AG10803 (cell line): ENCODE results near the gene HES3.

ENCODE experiments used
- DNase-seq: peaks from one replicate; pipeline ENCODE4 v3.0.0; 2010; ENCODE audit warnings: low read depth
- H3K4me3 ChIP-seq: 2 replicates; pipeline ENCODE4 v1.5.1; 2011; ENCODE audit warnings: mild to moderate bottlenecking, low read length, control low read depth
- TF ChIP-seq, protein P1 (sequence below): conservative IDR thresholded peaks from 2 replicates; pipeline ENCODE4 v1.5.1; 2011; ENCODE audit warnings: mild to moderate bottlenecking, low read length, control low read depth, inconsistent platforms

HES3 gene

DNA sequence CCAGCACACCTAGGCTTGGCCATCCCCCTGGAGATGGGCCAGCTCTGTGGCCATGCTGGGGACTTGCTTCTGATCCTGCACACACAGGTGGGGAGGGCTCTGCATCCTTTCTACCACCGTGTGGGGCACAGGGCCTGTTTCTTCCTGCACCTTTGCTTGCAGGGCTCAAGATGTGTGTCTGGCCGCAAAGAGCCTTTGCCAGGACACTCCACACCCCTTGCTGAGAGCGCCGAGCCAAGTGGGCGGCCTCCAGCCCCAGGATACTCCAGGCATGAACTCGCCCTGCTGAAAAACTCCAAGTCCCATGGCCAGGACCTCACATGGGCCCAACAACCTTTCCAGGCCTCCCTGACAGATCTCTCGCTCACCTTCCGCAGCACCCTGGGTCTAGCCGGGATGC is 28.5 kb downstream of the HES3 start:
- H3K4me3 ChIP-seq = no peak overlapping the region
- TF ChIP-seq, protein P1, sequence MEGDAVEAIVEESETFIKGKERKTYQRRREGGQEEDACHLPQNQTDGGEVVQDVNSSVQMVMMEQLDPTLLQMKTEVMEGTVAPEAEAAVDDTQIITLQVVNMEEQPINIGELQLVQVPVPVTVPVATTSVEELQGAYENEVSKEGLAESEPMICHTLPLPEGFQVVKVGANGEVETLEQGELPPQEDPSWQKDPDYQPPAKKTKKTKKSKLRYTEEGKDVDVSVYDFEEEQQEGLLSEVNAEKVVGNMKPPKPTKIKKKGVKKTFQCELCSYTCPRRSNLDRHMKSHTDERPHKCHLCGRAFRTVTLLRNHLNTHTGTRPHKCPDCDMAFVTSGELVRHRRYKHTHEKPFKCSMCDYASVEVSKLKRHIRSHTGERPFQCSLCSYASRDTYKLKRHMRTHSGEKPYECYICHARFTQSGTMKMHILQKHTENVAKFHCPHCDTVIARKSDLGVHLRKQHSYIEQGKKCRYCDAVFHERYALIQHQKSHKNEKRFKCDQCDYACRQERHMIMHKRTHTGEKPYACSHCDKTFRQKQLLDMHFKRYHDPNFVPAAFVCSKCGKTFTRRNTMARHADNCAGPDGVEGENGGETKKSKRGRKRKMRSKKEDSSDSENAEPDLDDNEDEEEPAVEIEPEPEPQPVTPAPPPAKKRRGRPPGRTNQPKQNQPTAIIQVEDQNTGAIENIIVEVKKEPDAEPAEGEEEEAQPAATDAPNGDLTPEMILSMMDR = no peak
- DNase-seq = peak; percentile 25

DNA sequence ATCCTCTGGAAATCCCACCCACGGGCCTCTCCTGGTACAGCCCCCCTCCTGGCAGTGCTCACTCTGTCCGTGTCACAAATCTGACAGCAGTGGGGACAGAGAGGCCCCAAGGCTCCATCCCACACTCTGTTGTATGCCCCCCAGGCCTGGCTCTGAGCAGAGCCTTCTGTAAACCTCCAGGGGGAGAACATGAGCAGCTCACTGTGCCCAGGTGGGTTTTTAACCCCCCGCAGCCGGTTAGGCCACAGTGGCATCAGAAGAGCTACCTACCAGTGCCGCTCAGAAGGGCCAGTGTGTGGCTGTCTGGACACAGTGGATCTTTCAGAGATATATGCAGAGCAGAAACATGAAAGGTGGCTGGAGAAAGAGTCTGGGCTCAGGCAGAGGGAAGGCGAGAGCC is 28.9 kb downstream of the HES3 start:
- H3K4me3 ChIP-seq = no peak overlapping the region
- no peak for DNase-seq
- TF ChIP-seq, protein P1 = peak; percentile 21; the same call in 1 of the 2 replicates

DNA sequence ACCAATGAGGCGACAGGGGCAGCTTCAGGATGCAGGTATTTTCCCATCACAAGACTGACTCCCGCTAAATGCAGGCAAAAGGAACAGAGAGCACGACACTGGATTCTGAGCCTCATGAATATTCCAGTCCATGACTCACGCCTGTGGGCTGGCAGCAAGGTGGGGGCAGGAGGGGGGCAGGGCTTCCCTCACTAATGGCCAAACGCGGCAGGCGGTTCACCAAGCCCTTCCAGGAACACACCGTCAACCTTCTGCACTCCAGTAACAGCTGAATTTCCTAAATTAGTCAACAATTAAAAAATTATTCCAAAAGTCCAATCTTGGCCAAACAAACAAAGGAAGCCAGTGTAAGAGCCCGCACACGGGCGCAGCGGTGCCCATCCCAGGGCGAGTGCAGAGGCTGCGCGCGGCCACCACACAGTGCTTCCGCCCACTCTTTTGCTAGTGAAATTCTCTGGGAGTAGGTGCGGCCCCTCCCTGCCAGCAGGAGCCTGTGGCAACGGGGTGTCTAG is 29.5 kb downstream of the HES3 start:
- TF ChIP-seq, protein P1 = no peak
- no peak overlapping the region for H3K4me3 ChIP-seq
- DNase-seq = peak; percentile 65

DNA sequence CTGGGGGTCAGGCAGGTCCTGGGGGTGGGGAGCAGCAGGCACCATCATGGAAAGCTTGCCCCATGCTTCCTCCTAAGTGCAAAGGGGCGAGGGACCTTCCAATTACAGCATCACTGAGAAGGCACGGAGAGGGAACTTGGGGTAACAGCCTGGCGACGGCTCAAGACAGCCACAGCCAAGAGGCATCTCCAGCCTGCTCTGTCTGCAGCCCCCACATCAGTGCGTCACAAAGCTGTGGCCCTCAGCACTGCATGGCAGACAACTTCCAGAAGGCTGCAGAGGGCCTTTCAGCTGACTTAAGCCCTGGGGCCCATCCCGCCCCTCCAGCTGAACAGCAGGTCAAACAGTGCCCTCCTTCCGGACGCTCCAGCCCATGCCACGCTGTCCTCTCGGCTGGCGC is 30.1 kb downstream of the HES3 start:
- DNase-seq = no peak
- H3K4me3 ChIP-seq = no peak overlapping the region
- TF ChIP-seq, protein P1 = no peak

DNA sequence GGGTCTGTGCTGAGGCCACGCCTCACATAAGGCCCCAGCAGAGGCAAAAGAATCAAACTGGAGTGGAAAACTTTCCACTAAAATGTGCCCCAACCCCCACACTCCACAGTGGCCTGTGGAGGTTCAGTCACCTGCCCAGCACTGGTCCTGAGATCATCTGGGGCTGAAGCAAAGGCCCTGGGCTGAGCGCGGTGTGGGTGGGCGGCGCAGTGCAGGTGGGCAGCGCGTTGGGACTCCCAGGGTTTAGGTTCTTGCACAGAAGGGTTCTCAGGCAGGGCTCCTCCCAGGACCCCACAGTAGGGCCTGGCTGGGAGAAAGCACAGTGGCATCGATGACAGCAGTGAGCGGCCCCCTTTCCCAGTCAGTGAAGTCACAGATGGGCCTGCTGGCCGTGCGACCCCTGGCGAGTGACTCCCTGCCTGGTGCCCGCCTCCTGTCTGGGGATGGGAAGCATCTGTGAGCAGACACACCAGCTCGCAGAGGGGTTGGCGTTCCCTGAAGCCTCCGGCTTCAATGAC is 30.7 kb downstream of the HES3 start:
- no peak overlapping the region for H3K4me3 ChIP-seq
- TF ChIP-seq, protein P1 = no peak
- DNase-seq = no peak

DNA sequence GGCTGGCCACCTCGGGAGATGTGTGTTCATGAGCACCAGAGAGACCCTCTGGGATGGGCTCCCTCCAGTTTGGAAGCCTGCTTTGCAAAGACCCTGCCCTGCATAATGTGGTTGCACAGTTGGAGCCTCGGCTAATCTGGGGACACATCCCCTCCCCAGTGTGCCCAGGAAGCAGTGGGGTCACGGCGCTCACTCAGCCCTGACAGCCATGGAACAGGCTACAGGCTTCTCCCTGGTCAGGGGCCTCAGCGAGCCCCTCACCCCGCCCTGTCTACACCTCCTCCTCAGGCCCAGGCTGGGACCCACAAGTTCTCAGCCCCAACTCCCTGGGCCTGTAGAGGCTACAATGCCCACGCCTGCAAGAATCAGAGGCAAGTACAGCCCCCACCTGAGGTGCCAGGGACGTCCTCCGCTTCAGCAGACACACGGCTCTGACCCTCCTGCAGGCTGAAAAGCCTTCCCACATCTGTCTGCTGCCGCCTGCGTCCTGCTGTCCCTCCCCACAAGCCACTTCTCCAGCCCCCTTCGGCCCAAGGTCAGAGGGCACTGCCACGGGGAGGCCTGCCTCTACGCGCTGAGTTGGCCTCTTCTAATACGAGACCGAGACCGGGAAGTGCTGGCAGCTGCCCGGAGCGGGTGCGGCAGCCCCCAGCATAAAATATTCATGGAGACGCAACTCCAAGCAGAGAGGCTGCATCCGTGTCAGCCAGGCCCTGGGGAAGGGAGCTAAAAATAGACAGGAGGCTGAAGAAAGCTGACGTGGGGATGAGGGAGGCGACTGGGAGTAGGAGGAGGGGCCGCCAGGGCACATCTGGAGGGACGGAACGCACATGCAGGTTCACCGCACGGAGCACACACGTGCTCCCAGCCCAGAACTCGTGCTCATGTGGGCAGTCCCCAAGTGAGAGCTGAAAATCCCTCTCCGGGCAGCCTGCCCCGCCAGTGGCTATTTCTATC is 32.1 kb downstream of the HES3 start:
- H3K4me3 ChIP-seq = peak overlapping the region; percentile 13
- TF ChIP-seq, protein P1 = no peak
- peak; percentile 84 for DNase-seq
